Naive thymus-derived CD4-positive, alpha-beta T cell (primary cell): Measurements from ENCODE around the gene FAF1. TPM values are rescaled to one million over a fixed set of nuclear protein-coding genes. Genes with fewer than 3 reads are reported as not detected.

ENCODE experiments used
- ATAC-seq: fragments of 150-1000 bp; cut with Tn5 transposase; 2 replicates; pipeline ENCODE4 v1.10.0; 2021; ENCODE audit warnings: mild to moderate bottlenecking, moderate library complexity
- CTCF ChIA-PET: fragments of 350-600 bp; sonication (Branson Sonifier 250); formaldehyde crosslinking; loops from one replicate; lab custom pipeline; 2021; ENCODE audit warnings: antibody characterized with exemption; lab: Charles Lee
- POLR2A ChIA-PET: fragments of 350-600 bp; sonication (Branson Sonifier 250); formaldehyde crosslinking; loops from one replicate; lab custom pipeline; 2021; ENCODE audit warnings: antibody characterized with exemption, inconsistent platforms; lab: Charles Lee
- DNase-seq, 9 donors: peaks; one replicate each; pipeline versions ENCODE4 v3.0.0 to v3.0.0-alpha.2; 2020 to 2022; ENCODE audit warnings: mixed read lengths in 1 of 9
- H3K27ac ChIP-seq: one replicate; pipeline ENCODE4 v1.7.0; 2013; ENCODE audit warnings: mild to moderate bottlenecking, low read depth, low read length, moderate library complexity
- H3K27me3 ChIP-seq, 2 donors: one replicate each; pipeline ENCODE4 v1.7.0; 2013; ENCODE audit warnings: low read length in 2 of 2, mild to moderate bottlenecking in 2 of 2, moderate library complexity in 2 of 2; ENCODE audit not compliant: control insufficient read depth in 2 of 2, insufficient read depth in 2 of 2
- H3K36me3 ChIP-seq, 3 experiments: 1 replicate in 2 of 3; 2 replicates in 1 of 3; pipeline ENCODE4 v1.7.0; 2013; ENCODE audit warnings: low read length in 3 of 3, mild to moderate bottlenecking in 3 of 3, moderate library complexity in 1 of 3; ENCODE audit not compliant: insufficient read depth in 3 of 3, control insufficient read depth in 2 of 3
- H3K4me1 ChIP-seq, 2 donors: one replicate each; pipeline ENCODE4 v1.7.0; 2013; ENCODE audit warnings: low read length in 2 of 2, mild to moderate bottlenecking in 2 of 2, moderate library complexity in 1 of 2; ENCODE audit not compliant: control insufficient read depth in 2 of 2, insufficient read depth in 2 of 2
- H3K4me3 ChIP-seq: 2 replicates; pipeline ENCODE4 v1.7.0; 2013; ENCODE audit warnings: mild to moderate bottlenecking, low read length
- H3K9me3 ChIP-seq, 3 experiments: 1 replicate in 2 of 3; 2 replicates in 1 of 3; pipeline ENCODE4 v1.7.0; 2013; ENCODE audit warnings: low read length in 3 of 3; ENCODE audit not compliant: control insufficient read depth in 2 of 3
- H3K27ac Mint-ChIP-seq, 9 donors: one replicate each; pipeline ENCODE4 v1.8.0; 2020 to 2022; ENCODE audit warnings: mixed read lengths in 9 of 9, mild to moderate bottlenecking in 8 of 9, moderate library complexity in 5 of 9, inconsistent platforms in 2 of 9
- H3K27me3 Mint-ChIP-seq, 5 donors: one replicate each; pipeline ENCODE4 v1.8.0; 2021 to 2022; ENCODE audit warnings: mixed read lengths in 5 of 5, mild to moderate bottlenecking in 1 of 5
- H3K36me3 Mint-ChIP-seq, 5 donors: one replicate each; pipeline ENCODE4 v1.8.0; 2020 to 2022; ENCODE audit warnings: mixed read lengths in 5 of 5, mild to moderate bottlenecking in 3 of 5, inconsistent platforms in 1 of 5
- H3K4me1 Mint-ChIP-seq, 7 donors: one replicate each; pipeline ENCODE4 v1.8.0; 2020 to 2022; ENCODE audit warnings: mixed read lengths in 7 of 7, mild to moderate bottlenecking in 3 of 7, inconsistent platforms in 1 of 7
- H3K4me3 Mint-ChIP-seq, 10 donors: one replicate each; pipeline ENCODE4 v1.8.0; 2020 to 2022; ENCODE audit warnings: mild to moderate bottlenecking in 10 of 10, mixed read lengths in 10 of 10, moderate library complexity in 6 of 10, inconsistent platforms in 2 of 10
- H3K9me3 Mint-ChIP-seq, 11 donors: one replicate each; pipeline ENCODE4 v1.8.0; 2020 to 2022; ENCODE audit warnings: mixed read lengths in 11 of 11, mild to moderate bottlenecking in 4 of 11, inconsistent platforms in 1 of 11, moderate library complexity in 1 of 11
- intact Hi-C, 2 donors: fragments of 100-400 bp; cut with micrococcal nuclease; formaldehyde crosslinking; loops; one replicate each; pipeline ENCODE4 v1.15.1; 2023
- polyA plus RNA-seq, 2 donors: library from polyadenylated mRNA; unstranded; fragments of 300-500 nt; fragmentation: Illumina TruSeq; gene quantifications; one replicate each; pipeline ENCODE4 v1.2.3, GENCODE V29; 2021
- total RNA-seq, 6 experiments: library from RNA in 5 of 6; stranded (reverse) in 5 of 6; gene quantifications; 1 replicate in 5 of 6; 2 replicates in 1 of 6; pipeline ENCODE4 v1.2.3 and lab custom pipeline; 2021 to 2026

The FAF1 gene
- total and polyA plus RNA-seq, 7 experiments from 2014 or later = 36.9 to 66.6 (median 48.5) TPM

- H3K36me3 Mint-ChIP-seq = peaks cover 8 to 81% (median 67%) of the 10 kb centered on the region in 5 donors
- Histone ChIP-seq H3K4me3 (no peak overlapping the region), H3K27ac (no peak overlapping the region), H3K4me1 (no peaks in the 10 kb centered on the region), H3K9me3 (no peaks in the 10 kb centered on the region), H3K36me3 (peaks cover 0 to 5% (median 0%) of the 10 kb centered on the region in 3 experiments), H3K27me3 (no peaks in the 10 kb centered on the region)
- peaks cover 0 to 11% (median 5%) of the 10 kb centered on the region in 11 donors for H3K9me3 Mint-ChIP-seq
- H3K27ac Mint-ChIP-seq = no peak overlapping the region
- POLR2A ChIA-PET = no interaction called here
- no peaks in the 10 kb centered on the region for H3K27me3 Mint-ChIP-seq
- no peaks in the 10 kb centered on the region for H3K4me1 Mint-ChIP-seq
- CTCF ChIA-PET = no interaction called here
- intact Hi-C loops = no loop called here
- DNase-seq (no peak), ATAC-seq (no peak)
- H3K4me3 Mint-ChIP-seq = no peak overlapping the region
These were observed 444.0 kb downstream of the FAF1 start for GRCh38 chr1:50516056-50516455.

GRCh38 chr1:50508040-50508586, 452.0 kb downstream of the FAF1 start:
- peaks cover 19 to 85% (median 77%) of the 10 kb centered on the region in 5 donors for H3K36me3 Mint-ChIP-seq
- no peak overlapping the region for H3K4me3 ChIP-seq
- peaks cover 4 to 45% (median 21%) of the 10 kb centered on the region in 11 donors for H3K9me3 Mint-ChIP-seq
- peaks cover 0 to 20% (median 0%) of the 10 kb centered on the region in 3 experiments for H3K36me3 ChIP-seq
- H3K27me3 ChIP-seq = no peaks in the 10 kb centered on the region
- H3K4me1 Mint-ChIP-seq = no peaks in the 10 kb centered on the region
- H3K4me3 Mint-ChIP-seq = no peak overlapping the region
- intact Hi-C loops = no loop called here
- peak; percentile 36 for ATAC-seq
- H3K27ac ChIP-seq = no peak overlapping the region
- POLR2A ChIA-PET = no interaction called here
- DNase-seq = no peak
- CTCF ChIA-PET = no interaction called here
- H3K4me1 ChIP-seq = no peaks in the 10 kb centered on the region
- peaks cover 0 to 13% (median 0%) of the 10 kb centered on the region in 3 experiments for H3K9me3 ChIP-seq
- no peak overlapping the region for H3K27ac Mint-ChIP-seq
- no peaks in the 10 kb centered on the region for H3K27me3 Mint-ChIP-seq

GRCh38 chr1:50505427-50505826, 454.6 kb downstream of the FAF1 start:
- Histone ChIP-seq H3K4me1 (no peaks in the 10 kb centered on the region), H3K36me3 (peaks cover 0 to 32% (median 0%) of the 10 kb centered on the region in 3 experiments), H3K27ac (no peak overlapping the region), H3K9me3 (peaks cover 0 to 13% (median 0%) of the 10 kb centered on the region in 3 experiments), H3K4me3 (no peak overlapping the region), H3K27me3 (no peaks in the 10 kb centered on the region)
- no peaks in the 10 kb centered on the region for H3K4me1 Mint-ChIP-seq
- DNase-seq (no peak), ATAC-seq (no peak)
- intact Hi-C loops = no loop called here
- H3K27ac Mint-ChIP-seq = no peak overlapping the region
- no peak overlapping the region for H3K4me3 Mint-ChIP-seq
- H3K27me3 Mint-ChIP-seq = no peaks in the 10 kb centered on the region
- H3K9me3 Mint-ChIP-seq = peaks cover 4 to 49% (median 22%) of the 10 kb centered on the region in 11 donors
- POLR2A ChIA-PET = no interaction called here
- CTCF ChIA-PET = no interaction called here
- peaks cover 23 to 79% (median 69%) of the 10 kb centered on the region in 5 donors for H3K36me3 Mint-ChIP-seq

- Mint-ChIP-seq H3K27ac (no peak overlapping the region), H3K4me1 (no peaks in the 10 kb centered on the region), H3K4me3 (no peak overlapping the region), H3K9me3 (peaks cover 4 to 51% (median 23%) of the 10 kb centered on the region in 11 donors), H3K36me3 (peaks cover 24 to 81% (median 76%) of the 10 kb centered on the region in 5 donors), H3K27me3 (no peaks in the 10 kb centered on the region)
- no peak for DNase-seq
- no peak overlapping the region for H3K27ac ChIP-seq
- peaks cover 0 to 37% (median 0%) of the 10 kb centered on the region in 3 experiments for H3K36me3 ChIP-seq
- H3K4me3 ChIP-seq = no peak overlapping the region
- no peaks in the 10 kb centered on the region for H3K27me3 ChIP-seq
- H3K4me1 ChIP-seq = no peaks in the 10 kb centered on the region
- no peak for ATAC-seq
- ChIA-PET POLR2A (no interaction called here), CTCF (no interaction called here)
- intact Hi-C loops = no loop called here
- peaks cover 0 to 13% (median 0%) of the 10 kb centered on the region in 3 experiments for H3K9me3 ChIP-seq
These were observed 456.6 kb downstream of the FAF1 start for GRCh38 chr1:50503515-50503914.

- intact Hi-C loops = no loop called here
- no peak for DNase-seq
- no peak overlapping the region for H3K4me3 ChIP-seq
- no peak overlapping the region for H3K27ac ChIP-seq
- CTCF ChIA-PET = no interaction called here
- ATAC-seq = no peak
- Mint-ChIP-seq H3K27ac (no peak overlapping the region), H3K4me3 (no peak overlapping the region), H3K4me1 (no peaks in the 10 kb centered on the region), H3K36me3 (peaks cover 24 to 81% (median 77%) of the 10 kb centered on the region in 5 donors), H3K27me3 (no peaks in the 10 kb centered on the region), H3K9me3 (peaks cover 4 to 55% (median 26%) of the 10 kb centered on the region in 11 donors)
- H3K36me3 ChIP-seq = peaks cover 0 to 42% (median 0%) of the 10 kb centered on the region in 3 experiments
- H3K4me1 ChIP-seq = no peaks in the 10 kb centered on the region
- no peaks in the 10 kb centered on the region for H3K27me3 ChIP-seq
- POLR2A ChIA-PET = no interaction called here
- H3K9me3 ChIP-seq = peaks cover 0 to 13% (median 0%) of the 10 kb centered on the region in 3 experiments
These were observed 457.9 kb downstream of the FAF1 start for GRCh38 chr1:50502147-50502546.

GRCh38 chr1:50497007-50497406, 463.1 kb downstream of the FAF1 start:
- H3K27me3 ChIP-seq = no peaks in the 10 kb centered on the region
- ATAC-seq = no peak
- Mint-ChIP-seq H3K4me1 (peaks cover 0 to 4% (median 0%) of the 10 kb centered on the region in 7 donors), H3K27me3 (no peaks in the 10 kb centered on the region), H3K36me3 (peaks cover 2 to 73% (median 65%) of the 10 kb centered on the region in 5 donors), H3K4me3 (no peak overlapping the region), H3K27ac (no peak overlapping the region), H3K9me3 (peaks cover 0 to 34% (median 14%) of the 10 kb centered on the region in 11 donors)
- ChIA-PET POLR2A (no interaction called here), CTCF (no interaction called here)
- no peak overlapping the region for H3K27ac ChIP-seq
- intact Hi-C loops = no loop called here
- DNase-seq = no peak
- H3K4me1 ChIP-seq = no peaks in the 10 kb centered on the region
- peaks cover 0 to 14% (median 0%) of the 10 kb centered on the region in 3 experiments for H3K36me3 ChIP-seq
- H3K4me3 ChIP-seq = no peak overlapping the region
- H3K9me3 ChIP-seq = no peaks in the 10 kb centered on the region

- no peak overlapping the region for H3K27ac ChIP-seq
- H3K27me3 Mint-ChIP-seq = no peaks in the 10 kb centered on the region
- no peaks in the 10 kb centered on the region for H3K27me3 ChIP-seq
- H3K4me3 ChIP-seq = no peak overlapping the region
- H3K36me3 Mint-ChIP-seq = peaks cover 16 to 84% (median 73%) of the 10 kb centered on the region in 5 donors
- ChIA-PET CTCF (no interaction called here), POLR2A (no interaction called here)
- H3K36me3 ChIP-seq = peaks cover 0 to 24% (median 0%) of the 10 kb centered on the region in 3 experiments
- no peak overlapping the region for H3K4me3 Mint-ChIP-seq
- ATAC-seq (no peak), DNase-seq (no peak)
- peaks cover 0 to 28% (median 12%) of the 10 kb centered on the region in 11 donors for H3K9me3 Mint-ChIP-seq
- H3K4me1 Mint-ChIP-seq = peaks cover 0 to 8% (median 0%) of the 10 kb centered on the region in 7 donors
- no peaks in the 10 kb centered on the region for H3K9me3 ChIP-seq
- no peak overlapping the region for H3K27ac Mint-ChIP-seq
- no peaks in the 10 kb centered on the region for H3K4me1 ChIP-seq
- intact Hi-C loops = no loop called here
These were observed 466.4 kb downstream of the FAF1 start for GRCh38 chr1:50493710-50494109.
